IPS-15b (cell line): ENCODE measurements around the gene D2HGDH.

Experiments
- H3K27me3 ChIP-seq: one replicate; pipeline ENCODE4 v1.6.1; 2013; ENCODE audit warnings: low read length; ENCODE audit not compliant: control insufficient read depth, insufficient read depth
- H3K36me3 ChIP-seq: one replicate; pipeline ENCODE4 v1.6.1; 2013; ENCODE audit warnings: low read length; ENCODE audit not compliant: control insufficient read depth, insufficient read depth
- H3K4me1 ChIP-seq: one replicate; pipeline ENCODE4 v1.6.1; 2013; ENCODE audit warnings: mild to moderate bottlenecking, low read length; ENCODE audit not compliant: control insufficient read depth, insufficient read depth
- H3K4me3 ChIP-seq: one replicate; pipeline ENCODE4 v1.5.1; 2013; ENCODE audit warnings: low read depth, low read length
- H3K9ac ChIP-seq: one replicate; pipeline ENCODE4 v1.6.1; 2013; ENCODE audit warnings: low read depth, mild to moderate bottlenecking, low read length
- H3K9me3 ChIP-seq: one replicate; pipeline ENCODE4 v1.6.1; 2013; ENCODE audit warnings: mild to moderate bottlenecking, low read length; ENCODE audit not compliant: control insufficient read depth, insufficient read depth

Gene D2HGDH

GRCh38 chr2:241809383-241810306 lies 75.2 kb downstream of the D2HGDH start:
- no peak overlapping the region for H3K9ac ChIP-seq
- peaks cover 2% of the 10 kb centered on the region for H3K27me3 ChIP-seq
- H3K9me3 ChIP-seq, result no peaks in the 10 kb centered on the region
- no peak overlapping the region for H3K4me3 ChIP-seq
- H3K36me3 ChIP-seq, result no peaks in the 10 kb centered on the region
- H3K4me1 ChIP-seq, result peaks cover 3% of the 10 kb centered on the region

GRCh38 chr2:241810307-241811200 lies 76.1 kb downstream of the D2HGDH start:
- H3K36me3 ChIP-seq, result no peaks in the 10 kb centered on the region
- no peak overlapping the region for H3K4me3 ChIP-seq
- H3K4me1 ChIP-seq, result no peaks in the 10 kb centered on the region
- H3K9ac ChIP-seq, result no peak overlapping the region
- H3K9me3 ChIP-seq, result no peaks in the 10 kb centered on the region
- no peaks in the 10 kb centered on the region for H3K27me3 ChIP-seq

GRCh38 chr2:241811201-241811951 lies 76.9 kb downstream of the D2HGDH start:
- Histone ChIP-seq H3K27me3 (no peaks in the 10 kb centered on the region), H3K4me3 (no peak overlapping the region), H3K36me3 (no peaks in the 10 kb centered on the region), H3K9ac (no peak overlapping the region), H3K4me1 (no peaks in the 10 kb centered on the region), H3K9me3 (no peaks in the 10 kb centered on the region)

DNA sequence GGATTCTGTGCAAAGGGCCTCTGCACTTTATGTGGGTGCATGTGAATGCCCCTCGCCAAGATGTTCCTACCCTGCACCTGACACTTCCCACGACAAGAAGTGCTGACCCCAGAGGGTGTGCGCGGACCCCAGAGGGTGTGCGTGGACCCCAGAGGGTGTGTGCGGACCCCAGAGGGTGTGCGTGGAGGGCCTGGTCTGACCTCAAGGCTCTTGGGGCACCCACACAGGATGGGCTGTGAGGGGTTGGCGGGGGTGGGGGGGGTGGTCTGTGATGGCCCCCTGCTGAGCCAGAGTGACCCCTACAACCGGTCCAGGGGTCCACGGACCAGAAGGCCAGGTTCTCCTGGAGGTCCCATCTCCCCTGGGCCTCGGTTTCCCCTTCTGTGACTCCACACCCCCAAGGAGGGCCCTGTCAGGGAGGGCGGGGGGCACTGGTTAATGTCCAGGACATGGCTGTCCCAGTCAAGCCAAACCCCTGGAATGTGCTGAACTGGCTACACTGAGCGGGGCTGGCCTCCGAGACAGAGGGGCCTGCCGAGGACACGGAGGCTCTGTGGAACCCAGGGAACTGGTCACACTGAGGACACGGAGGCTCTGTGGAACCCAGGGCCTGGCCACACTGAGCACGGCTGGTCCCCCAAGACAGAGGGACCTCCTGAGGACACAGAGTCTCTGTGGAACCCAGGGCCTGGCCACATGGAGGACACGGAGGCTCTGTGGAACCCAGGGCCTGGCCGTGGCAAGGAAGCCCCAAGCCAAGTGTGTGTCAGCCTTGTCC lies 77.7 kb downstream of the D2HGDH start:
- Histone ChIP-seq H3K36me3 (no peaks in the 10 kb centered on the region), H3K27me3 (no peaks in the 10 kb centered on the region), H3K4me1 (no peaks in the 10 kb centered on the region), H3K9ac (no peak overlapping the region), H3K4me3 (no peak overlapping the region), H3K9me3 (no peaks in the 10 kb centered on the region)

DNA sequence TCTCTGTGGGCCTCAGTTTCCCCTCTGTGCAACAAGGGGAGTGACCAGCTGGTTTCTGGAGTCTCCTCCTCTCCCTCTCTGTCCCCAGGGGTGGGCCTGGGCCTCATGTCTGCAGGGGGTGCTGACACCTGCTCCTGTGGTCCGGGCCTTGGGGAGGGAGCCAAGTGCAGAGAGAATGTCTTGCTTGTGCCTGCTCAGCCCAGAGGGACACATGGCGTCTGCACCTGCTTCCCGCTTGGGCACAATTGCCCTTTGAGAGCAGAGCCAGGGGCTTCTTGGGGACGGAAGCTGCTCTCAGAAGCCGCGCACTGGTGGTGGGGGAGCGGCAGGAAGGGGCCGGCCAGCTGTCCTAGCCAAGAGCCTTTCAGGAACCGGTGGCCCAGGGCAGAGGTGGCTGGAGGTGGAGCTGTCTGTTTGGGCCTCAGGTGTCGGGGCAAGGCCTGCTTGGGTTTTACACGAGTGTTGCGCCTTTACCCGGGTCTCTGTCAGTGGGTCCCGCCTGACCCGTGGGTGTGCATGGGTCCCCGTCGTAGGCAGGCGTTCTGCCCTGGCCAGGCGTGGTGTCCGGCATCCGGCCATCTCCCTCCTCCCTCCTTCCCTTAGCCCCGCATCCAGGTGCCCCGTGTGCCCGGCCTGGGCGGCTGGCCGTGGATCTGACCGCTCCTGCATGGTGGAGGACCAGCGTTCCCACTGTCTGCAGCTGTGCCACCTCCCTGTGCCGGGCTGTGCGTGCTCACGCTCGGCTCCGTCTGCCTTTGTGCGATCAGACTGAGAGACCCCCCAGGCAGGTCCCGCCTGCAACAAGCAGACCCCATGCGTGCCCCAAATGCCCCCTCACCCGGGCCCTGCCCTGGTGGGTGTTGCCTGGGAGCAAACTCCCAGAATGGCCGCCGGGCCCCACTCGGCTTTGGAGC lies 78.6 kb downstream of the D2HGDH start:
- H3K9ac ChIP-seq, result no peak overlapping the region
- no peaks in the 10 kb centered on the region for H3K36me3 ChIP-seq
- no peaks in the 10 kb centered on the region for H3K4me1 ChIP-seq
- no peaks in the 10 kb centered on the region for H3K27me3 ChIP-seq
- H3K9me3 ChIP-seq, result no peaks in the 10 kb centered on the region
- H3K4me3 ChIP-seq, result no peak overlapping the region

- Histone ChIP-seq H3K9me3 (no peaks in the 10 kb centered on the region), H3K4me1 (no peaks in the 10 kb centered on the region), H3K36me3 (no peaks in the 10 kb centered on the region), H3K27me3 (no peaks in the 10 kb centered on the region), H3K4me3 (no peak overlapping the region), H3K9ac (no peak overlapping the region)
Observed at GRCh38 chr2:241813644-241814392, 79.4 kb downstream of the D2HGDH start.

- Histone ChIP-seq H3K4me3 (no peak overlapping the region), H3K27me3 (no peaks in the 10 kb centered on the region), H3K9ac (no peak overlapping the region), H3K9me3 (no peaks in the 10 kb centered on the region), H3K36me3 (no peaks in the 10 kb centered on the region), H3K4me1 (no peaks in the 10 kb centered on the region)
Observed at GRCh38 chr2:241814393-241814642, 79.9 kb downstream of the D2HGDH start.

- Histone ChIP-seq H3K4me3 (no peak overlapping the region), H3K9me3 (no peaks in the 10 kb centered on the region), H3K4me1 (no peaks in the 10 kb centered on the region), H3K27me3 (no peaks in the 10 kb centered on the region), H3K9ac (no peak overlapping the region), H3K36me3 (no peaks in the 10 kb centered on the region)
Observed at GRCh38 chr2:241814643-241815476, 80.4 kb downstream of the D2HGDH start.

DNA sequence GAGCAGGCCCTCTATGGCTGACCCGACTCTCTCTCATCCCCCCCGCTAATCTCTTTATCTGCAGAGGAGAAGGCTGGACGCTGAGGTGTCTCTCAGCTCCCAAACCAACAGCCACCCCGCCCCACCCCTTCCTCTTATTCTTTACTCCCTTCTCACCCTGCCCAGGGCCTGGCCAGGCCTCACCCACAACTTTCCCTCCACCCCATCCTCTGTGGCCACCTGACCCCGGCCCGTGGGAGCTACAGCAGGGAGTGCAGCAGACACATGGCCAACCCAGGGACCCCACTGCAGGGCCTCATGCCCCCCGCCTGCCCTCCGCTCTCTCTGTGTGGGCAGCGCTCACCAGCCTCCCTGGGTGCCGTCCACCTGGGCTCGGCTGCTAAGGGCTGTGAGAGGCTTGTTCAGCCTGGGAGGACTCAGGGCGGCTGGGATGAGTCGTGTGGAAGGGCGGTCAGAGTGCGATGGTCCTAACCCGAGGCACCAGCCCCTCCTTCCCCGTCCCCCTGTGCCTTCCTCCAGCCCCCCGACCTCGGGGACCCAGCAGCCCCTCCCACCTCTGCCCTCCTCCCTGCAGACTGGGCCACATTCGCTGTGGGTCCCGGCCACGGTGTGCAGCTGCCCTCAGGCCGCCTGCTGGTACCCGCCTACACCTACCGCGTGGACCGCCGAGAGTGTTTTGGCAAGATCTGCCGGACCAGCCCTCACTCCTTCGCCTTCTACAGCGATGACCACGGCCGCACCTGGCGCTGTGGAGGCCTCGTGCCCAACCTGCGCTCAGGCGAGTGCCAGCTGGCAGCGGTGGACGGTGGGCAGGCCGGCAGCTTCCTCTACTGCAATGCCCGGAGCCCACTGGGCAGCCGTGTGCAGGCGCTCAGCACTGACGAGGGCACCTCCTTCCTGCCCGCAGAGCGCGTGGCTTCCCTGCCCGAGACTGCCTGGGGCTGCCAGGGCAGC lies 81.3 kb downstream of the D2HGDH start:
- Histone ChIP-seq H3K27me3 (no peaks in the 10 kb centered on the region), H3K9me3 (no peaks in the 10 kb centered on the region), H3K9ac (no peak overlapping the region), H3K4me1 (no peaks in the 10 kb centered on the region), H3K4me3 (no peak overlapping the region), H3K36me3 (peaks cover 2% of the 10 kb centered on the region)
